Measurements from ENCODE around the gene USP6NL. TPM values are rescaled to one million over a fixed set of nuclear protein-coding genes. Genes with fewer than 3 reads are reported as not detected.

USP6NL gene
- polyA plus RNA-seq, 3 donors, result 5.5 to 7.7 (median 6.7) TPM

GRCh38 chr10:11509036-11509435 is 102.4 kb downstream of the USP6NL start:
- Histone ChIP-seq H3K27me3 (ENCODE audit: control insufficient read depth in 2 of 2, insufficient read depth in 2 of 2, low read length in 2 of 2) (no peaks in the 10 kb centered on the region), H3K9ac (ENCODE audit: insufficient read depth, low read length, poor library complexity, severe bottlenecking) (no peak overlapping the region), H2AFZ (ENCODE audit: insufficient read depth, low read depth, low read length, poor library complexity, severe bottlenecking) (no peak overlapping the region), H3K79me2 (ENCODE audit: insufficient read depth, low read length) (no peaks in the 10 kb centered on the region), H4K20me1 (ENCODE audit: insufficient read depth, low read length) (no peaks in the 10 kb centered on the region), H3K27ac (ENCODE audit: low read depth in 1 of 2, low read length in 2 of 2) (no peak overlapping the region), H3K4me3 (replicated peaks in 1 of 3; ENCODE audit: low read depth in 2 of 3, low read length in 3 of 3) (no peak overlapping the region), H3K4me1 (ENCODE audit: control insufficient read depth in 1 of 2, insufficient read depth in 2 of 2, low read length in 2 of 2) (no peaks in the 10 kb centered on the region), H3K4me2 (replicated peaks; ENCODE audit: extremely low read depth, low read length, poor library complexity, severe bottlenecking) (no peak overlapping the region), H3K36me3 (replicated peaks in 1 of 2; ENCODE audit: control insufficient read depth in 1 of 2, insufficient read depth in 2 of 2, low read length in 2 of 2) (peaks cover 0 to 16% of the 10 kb centered on the region in 2 donors), H3K9me3 (replicated peaks in 1 of 2; ENCODE audit: control insufficient read depth in 1 of 2, insufficient read depth in 1 of 2, low read length in 2 of 2) (no peaks in the 10 kb centered on the region)
- intact Hi-C loops (cut with micrococcal nuclease), result no loop called here
- no peak for TF ChIP-seq CTCF (IDR thresholded peaks at IDR 0.05)
- WGBS (ENCODE audit: insufficient coverage), result no CpG with 5 or more reads among the region's 5 CpGs
- Mint-ChIP-seq H3K36me3 (peaks cover 7 to 21% of the 10 kb centered on the region in 2 donors), H3K4me1 (no peaks in the 10 kb centered on the region), H3K27ac (no peak overlapping the region), H3K9me3 (no peaks in the 10 kb centered on the region), H3K4me3 (no peak overlapping the region), H3K27me3 (ENCODE audit: low read depth in 3 of 3) (peaks cover 0 to 6% (median 0%) of the 10 kb centered on the region in 3 donors)
- no peak for DNase-seq

GRCh38 chr10:11506247-11506789 is 105.1 kb downstream of the USP6NL start:
- Histone ChIP-seq H3K4me1 (ENCODE audit: control insufficient read depth in 1 of 2, insufficient read depth in 2 of 2, low read length in 2 of 2) (no peaks in the 10 kb centered on the region), H3K9me3 (replicated peaks in 1 of 2; ENCODE audit: control insufficient read depth in 1 of 2, insufficient read depth in 1 of 2, low read length in 2 of 2) (no peaks in the 10 kb centered on the region), H3K4me3 (replicated peaks in 1 of 3; ENCODE audit: low read depth in 2 of 3, low read length in 3 of 3) (no peak overlapping the region), H3K27me3 (ENCODE audit: control insufficient read depth in 2 of 2, insufficient read depth in 2 of 2, low read length in 2 of 2) (no peaks in the 10 kb centered on the region), H3K36me3 (replicated peaks in 1 of 2; ENCODE audit: control insufficient read depth in 1 of 2, insufficient read depth in 2 of 2, low read length in 2 of 2) (peaks cover 0 to 16% of the 10 kb centered on the region in 2 donors), H4K20me1 (ENCODE audit: insufficient read depth, low read length) (no peaks in the 10 kb centered on the region), H3K9ac (ENCODE audit: insufficient read depth, low read length, poor library complexity, severe bottlenecking) (no peak overlapping the region), H3K79me2 (ENCODE audit: insufficient read depth, low read length) (no peaks in the 10 kb centered on the region), H3K4me2 (replicated peaks; ENCODE audit: extremely low read depth, low read length, poor library complexity, severe bottlenecking) (no peak overlapping the region), H3K27ac (ENCODE audit: low read depth in 1 of 2, low read length in 2 of 2) (no peak overlapping the region), H2AFZ (ENCODE audit: insufficient read depth, low read depth, low read length, poor library complexity, severe bottlenecking) (no peak overlapping the region)
- Mint-ChIP-seq H3K36me3 (peaks cover 11 to 24% of the 10 kb centered on the region in 2 donors), H3K27me3 (ENCODE audit: low read depth in 3 of 3) (peaks cover 0 to 6% (median 0%) of the 10 kb centered on the region in 3 donors), H3K9me3 (no peaks in the 10 kb centered on the region), H3K4me1 (no peaks in the 10 kb centered on the region), H3K4me3 (no peak overlapping the region), H3K27ac (no peak overlapping the region)
- no CpG with 5 or more reads among the region's 3 CpGs for WGBS (ENCODE audit: insufficient coverage)
- DNase-seq, result no peak
- no peak for TF ChIP-seq CTCF (IDR thresholded peaks at IDR 0.05)
- intact Hi-C loops (cut with micrococcal nuclease), result no loop called here

Data from CD14-positive monocyte (primary cell).